Transverse colon (tissue), 4 donors: Measurements from ENCODE around the gene NUP98.

Experiments used
- CTCF ChIP-seq, 5 experiments: fragments of 200-600 bp in 3 of 5; fragments of 450-650 bp in 2 of 5; sonication (generic) in 3 of 5; IDR thresholded peaks; 1 replicate in 2 of 5; 2 replicates in 3 of 5; pipeline ENCODE4 v1.5.1; 2016 to 2017; ENCODE audit warnings: antibody characterized with exemption in 5 of 5, inconsistent platforms in 3 of 5, mild to moderate bottlenecking in 2 of 5, moderate library complexity in 1 of 5
- EP300 ChIP-seq: sonication (generic); formaldehyde crosslinking; IDR thresholded peaks from one replicate; pipeline ENCODE4 v1.6.1; 2017; ENCODE audit warnings: antibody characterized with exemption, low read depth
- POLR2A ChIP-seq: fragments of 450-650 bp; IDR thresholded peaks from one replicate; pipeline ENCODE4 v1.6.1; 2016; ENCODE audit warnings: antibody characterized with exemption, mild to moderate bottlenecking, moderate library complexity
- POLR2AphosphoS5 ChIP-seq, 3 donors: sonication (generic); formaldehyde crosslinking; IDR thresholded peaks; one replicate each; pipeline ENCODE4 v1.6.1; 2016; ENCODE audit warnings: antibody characterized with exemption in 3 of 3

- TF ChIP-seq CTCF (IDR thresholded peaks at IDR 0.05) (no peak), POLR2AphosphoS5 (IDR thresholded peaks at IDR 0.05) (no peak), POLR2A (no peak), EP300 (no peak)
Measured at GRCh38 chr11:3827434-3828186, 30.3 kb upstream of the NUP98 start.
